Measurements from ENCODE around the gene EMX1. TPM values are rescaled to one million over a fixed set of nuclear protein-coding genes. Genes with fewer than 3 reads are reported as not detected.

EMX1 gene
- total RNA-seq, 2 experiments from 2014 or later = 0.25 TPM; not detected in 1

DNA sequence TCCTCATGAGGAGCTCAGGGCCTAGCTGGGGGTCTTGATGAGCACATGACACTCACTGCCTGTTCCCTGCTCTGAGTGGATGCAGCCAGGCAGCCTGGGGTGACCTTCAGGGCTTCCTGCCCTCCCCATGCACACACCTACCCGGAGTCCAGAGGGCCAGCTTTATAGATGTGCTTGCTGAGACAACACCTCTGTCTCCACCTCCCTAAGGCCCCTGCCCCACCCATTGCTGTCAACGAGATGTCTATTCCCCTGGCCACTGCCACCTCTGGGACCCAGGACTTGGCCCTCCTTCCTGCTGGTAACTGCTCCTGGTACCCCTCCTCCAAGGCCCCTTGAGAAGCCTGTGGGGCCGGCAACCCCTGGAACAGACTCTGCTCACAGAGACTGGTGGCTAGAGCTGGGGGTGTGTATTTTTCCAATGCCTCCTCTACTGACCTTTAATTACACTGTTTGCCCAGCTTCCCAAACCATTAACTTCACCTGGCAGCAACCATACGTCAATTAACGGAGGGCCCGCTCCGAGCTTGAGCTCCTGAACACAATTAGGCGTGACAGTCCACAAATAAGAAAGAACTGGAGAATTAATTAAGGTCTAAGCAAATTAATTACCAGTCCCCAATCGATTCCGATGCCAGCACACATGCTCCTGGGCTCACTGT is 66.3 kb downstream of the EMX1 start:
- POLR2A ChIA-PET = no interaction called here
- CTCF ChIA-PET = no interaction called here

DNA sequence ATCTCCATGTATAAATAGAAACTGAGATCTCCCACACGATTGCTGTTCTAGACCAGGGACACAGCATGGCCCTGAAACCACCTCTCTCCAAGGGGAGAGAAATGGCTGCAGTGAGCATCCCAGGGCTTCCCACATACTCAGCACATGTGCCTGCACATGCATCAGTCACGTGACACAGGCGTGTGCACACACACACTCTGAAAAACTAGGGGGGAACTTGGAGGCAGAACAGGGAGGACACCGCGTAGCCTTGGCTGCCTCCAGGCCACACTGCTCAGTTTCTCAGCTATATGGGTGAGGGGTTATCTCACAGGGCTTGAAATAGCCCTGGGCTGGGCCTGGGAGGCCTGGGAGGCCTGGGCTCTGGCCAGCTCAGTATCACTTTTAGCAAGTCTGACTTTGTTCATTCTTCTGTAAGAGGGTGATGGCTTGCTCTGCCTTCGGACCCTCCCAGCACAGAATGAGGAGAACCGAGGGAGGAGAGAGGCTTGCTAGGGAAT is 66.9 kb downstream of the EMX1 start:
- ChIA-PET POLR2A (no interaction called here), CTCF (no interaction called here)

Other genes with a start within 250 kb of the EMX1 start
- 1 to 10 TPM; 7.0 to 7.8 TPM for gene EXOC6B, start 91.5 kb upstream of the EMX1 start, total RNA-seq
- 10 to 100 TPM; 11.6 to 12.0 TPM for gene SPR, start 30.1 kb upstream of the EMX1 start, total RNA-seq
- 10 to 100 TPM; 17.9 to 18.1 TPM for gene SFXN5, start 154.2 kb downstream of the EMX1 start, total RNA-seq
- gene RAB11FIP5, start 195.4 kb downstream of the EMX1 start, total RNA-seq = 1 to 10 TPM; 4.8 to 6.0 TPM